GM12891 (cell line): ENCODE results near the gene MAP2K5.

Experiments used
- PAX5 ChIP-seq: IDR thresholded peaks from 2 replicates; pipeline ENCODE4 v1.6.1; 2011; ENCODE audit warnings: low read length, moderate library complexity, mild to moderate bottlenecking; ENCODE audit not compliant: insufficient read depth, severe bottlenecking
- POLR2A ChIP-seq: IDR thresholded peaks from 2 replicates; pipeline ENCODE4 v1.6.1; 2011; ENCODE audit warnings: low read depth, low read length, control low read depth
- POLR2AphosphoS5 ChIP-seq: IDR thresholded peaks from 2 replicates; pipeline ENCODE4 v1.6.1; 2011; ENCODE audit warnings: low read depth, low read length, control low read depth
- SPI1 ChIP-seq: IDR thresholded peaks from 2 replicates; pipeline ENCODE4 v1.6.1; 2011; ENCODE audit warnings: low read depth, low read length, control low read depth
- TAF1 ChIP-seq: IDR thresholded peaks from 2 replicates; pipeline ENCODE4 v1.6.1; 2011; ENCODE audit warnings: low read depth, low read length, control low read depth

DNA sequence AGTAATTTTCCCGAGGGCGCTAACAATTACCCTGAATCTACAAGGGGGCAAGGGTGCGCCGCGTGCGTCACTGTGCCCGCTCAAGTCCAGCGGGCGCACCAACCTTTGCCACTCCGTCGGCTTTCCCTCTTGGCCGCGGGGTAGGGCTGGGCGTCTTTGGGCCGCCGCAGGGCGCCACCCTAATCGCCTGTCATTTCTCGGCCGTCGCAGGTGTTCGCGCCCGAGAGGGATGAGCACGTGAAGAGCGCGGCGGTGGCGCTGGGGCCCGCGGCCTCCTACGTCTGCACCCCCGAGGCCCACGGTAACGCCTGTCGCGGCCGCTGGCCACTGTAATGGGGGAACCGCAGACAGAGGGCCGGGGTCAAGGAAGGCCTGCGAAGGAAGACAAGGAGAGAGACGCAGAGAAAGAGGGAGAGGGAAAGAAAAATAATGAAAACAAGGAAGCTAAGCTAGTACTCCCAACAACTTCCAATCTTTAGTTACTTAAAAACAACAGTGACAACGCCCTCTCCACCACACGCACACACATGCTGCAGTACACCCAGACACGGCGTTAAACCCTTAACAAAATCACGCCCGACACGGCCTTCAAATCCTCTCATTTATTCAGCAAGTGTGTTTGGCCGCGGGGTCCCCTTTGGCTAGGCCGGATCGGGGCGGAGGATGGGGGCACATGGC, 286.6 kb downstream of the MAP2K5 start:
- TF ChIP-seq POLR2A (no peak), POLR2AphosphoS5 (no peak), SPI1 (no peak), TAF1 (no peak), PAX5 (no peak)
